DOHH2 (cell line): Measurements from ENCODE around the gene GALNT9.

Source experiments
- H3F3A ChIP-seq: fragments of 200-600 bp; sonication (generic), shearing (Covaris generic); 2 replicates; pipeline ENCODE4 v1.6.0; 2016; ENCODE audit warnings: antibody characterized with exemption, mild to moderate bottlenecking; ENCODE audit not compliant: control insufficient read depth, insufficient read depth
- H3K27ac ChIP-seq: fragments of 200-600 bp; sonication (generic); 2 replicates; pipeline ENCODE4 v1.5.1; 2014; ENCODE audit warnings: low read depth, mild to moderate bottlenecking, low read length, moderate library complexity
- H3K27me3 ChIP-seq: fragments of 200-600 bp; sonication (generic); 2 replicates; pipeline ENCODE4 v1.6.1; 2014; ENCODE audit warnings: mild to moderate bottlenecking, low read length, mixed read lengths; ENCODE audit not compliant: control insufficient read depth
- H3K36me3 ChIP-seq: fragments of 200-600 bp; sonication (generic); 2 replicates; pipeline ENCODE4 v1.6.1; 2014; ENCODE audit warnings: mild to moderate bottlenecking, low read length, moderate library complexity, mixed read lengths; ENCODE audit not compliant: control insufficient read depth
- H3K4me1 ChIP-seq: fragments of 200-600 bp; sonication (generic); 2 replicates; pipeline ENCODE4 v1.6.1; 2014; ENCODE audit warnings: mild to moderate bottlenecking, low read length, mixed read lengths; ENCODE audit not compliant: control insufficient read depth
- H3K4me2 ChIP-seq: fragments of 200-600 bp; sonication (generic); 2 replicates; pipeline ENCODE4 v1.6.0; 2014; ENCODE audit warnings: mild to moderate bottlenecking, low read length, moderate library complexity
- H3K4me3 ChIP-seq: fragments of 200-600 bp; sonication (generic); 2 replicates; pipeline ENCODE4 v1.5.1; 2014; ENCODE audit warnings: mild to moderate bottlenecking, low read length, mixed read lengths
- H3K79me2 ChIP-seq: fragments of 200-600 bp; sonication (generic); 2 replicates; pipeline ENCODE4 v1.6.1; 2014; ENCODE audit warnings: mild to moderate bottlenecking, low read length, mixed read lengths; ENCODE audit not compliant: control insufficient read depth
- H3K9me2 ChIP-seq: fragments of 200-600 bp; sonication (generic); replicated peaks from 2 replicates; pipeline ENCODE4 v1.6.1; 2014; ENCODE audit warnings: mild to moderate bottlenecking, low read length, mixed read lengths; ENCODE audit not compliant: control insufficient read depth
- H3K9me3 ChIP-seq: fragments of 200-600 bp; sonication (generic); 2 replicates; pipeline ENCODE4 v1.6.1; 2014; ENCODE audit warnings: antibody characterized with exemption, low read length, mixed read lengths; ENCODE audit not compliant: control insufficient read depth, insufficient read depth
- H4K20me1 ChIP-seq: fragments of 200-600 bp; sonication (generic); 2 replicates; pipeline ENCODE4 v1.6.0; 2014; ENCODE audit warnings: low read depth, mild to moderate bottlenecking, antibody characterized with exemption, low read length, moderate library complexity; ENCODE audit not compliant: control insufficient read depth, insufficient read depth
- EZH2phosphoT487 ChIP-seq: fragments of 200-600 bp; sonication (generic); IDR thresholded peaks from 2 replicates; pipeline ENCODE4 v1.6.1; 2017; ENCODE audit warnings: borderline replicate concordance, mild to moderate bottlenecking, antibody characterized with exemption, low read length, moderate library complexity, mixed read lengths
- TF ChIP-seq, protein P1 (sequence below): fragments of 200-600 bp; sonication (generic); IDR thresholded peaks from one replicate; pipeline ENCODE4 v1.5.1; 2014; ENCODE audit warnings: antibody characterized with exemption, mild to moderate bottlenecking, low read depth, low read length; ENCODE audit not compliant: poor library complexity, severe bottlenecking

GALNT9 gene

DNA sequence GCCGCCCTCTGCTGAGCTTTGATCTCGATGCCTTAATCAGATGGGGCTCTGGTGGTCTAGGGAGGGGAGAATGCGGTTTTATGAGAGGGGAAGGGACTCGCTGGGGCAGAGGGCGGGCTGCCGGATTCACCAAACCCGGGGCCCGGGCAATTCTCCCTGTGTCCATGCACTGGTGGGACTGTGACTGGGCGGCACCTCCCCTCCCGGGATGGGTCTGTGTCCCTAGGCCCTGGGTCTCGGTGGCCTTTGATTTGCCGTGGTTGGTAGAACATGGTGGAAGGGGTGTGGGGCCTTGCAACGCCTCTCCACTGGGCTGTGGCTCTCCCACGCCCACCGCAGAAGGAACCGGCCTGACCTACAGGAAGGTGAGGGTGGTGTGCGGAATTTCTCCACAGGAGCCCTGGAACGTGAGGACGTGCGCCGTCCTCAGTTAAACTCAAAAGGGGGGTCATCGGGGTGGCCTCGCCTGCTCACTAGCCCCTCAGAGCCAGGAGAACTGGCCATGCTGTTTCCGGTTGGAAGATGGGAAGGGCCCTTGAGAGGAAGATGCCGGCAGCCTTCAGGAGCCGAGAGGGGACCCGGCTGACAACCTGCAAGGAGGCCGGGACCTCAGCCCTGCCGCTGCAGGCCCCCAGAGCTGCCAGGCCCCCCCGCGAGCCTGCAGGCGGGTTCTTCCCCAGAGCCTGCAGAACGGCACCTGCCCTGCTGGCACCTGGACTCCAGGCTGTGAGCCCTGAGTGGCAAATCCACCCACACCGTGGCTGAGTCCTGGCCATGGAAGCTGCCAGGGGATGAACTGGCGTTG is 141.5 kb downstream of the GALNT9 start:
- no peaks in the 10 kb centered on the region for H3K79me2 ChIP-seq
- no peaks in the 10 kb centered on the region for H4K20me1 ChIP-seq
- H3K4me2 ChIP-seq: no peak overlapping the region

DNA sequence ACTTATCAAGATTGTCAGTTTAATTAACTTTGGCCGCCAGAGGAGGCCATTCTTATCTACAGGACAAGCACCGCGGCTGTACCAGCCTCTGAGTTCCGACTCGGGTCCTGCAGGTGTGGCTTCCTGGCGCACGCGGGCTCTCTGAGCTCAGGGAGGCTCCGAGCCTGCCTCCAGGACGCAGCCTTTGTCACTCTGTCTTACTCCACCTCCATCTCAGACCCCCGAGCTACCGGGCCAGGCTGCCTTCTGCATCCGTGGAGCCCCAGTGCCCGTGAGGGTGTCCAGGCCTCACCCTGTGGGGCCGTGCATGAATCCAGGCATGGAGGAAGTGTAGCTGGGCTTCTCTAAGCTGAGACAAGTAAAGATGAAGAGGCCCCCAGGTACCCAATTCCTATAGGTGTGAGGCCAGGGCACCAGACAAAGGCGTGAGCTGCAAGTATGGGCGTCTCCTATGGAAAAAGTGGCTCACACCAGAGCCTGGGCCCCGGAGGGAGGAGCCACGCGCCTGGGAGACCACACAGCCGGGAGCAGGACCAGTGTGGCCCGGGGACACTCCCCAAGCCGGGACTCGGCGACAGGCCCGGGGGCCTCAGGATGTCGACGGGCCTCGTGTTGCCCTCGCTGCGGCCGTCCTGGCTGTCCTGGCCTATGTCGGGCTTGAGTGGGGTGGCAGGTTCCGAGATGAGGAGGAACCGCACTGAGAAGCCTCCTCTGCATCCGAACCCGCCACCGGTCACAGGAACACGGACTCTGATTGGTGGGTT is 142.3 kb downstream of the GALNT9 start:
- Histone ChIP-seq H3K9me2 (no peaks in the 10 kb centered on the region), H3K4me3 (no peak overlapping the region), H3K4me1 (peaks cover 14% of the 10 kb centered on the region), H3K27ac (no peak overlapping the region), H4K20me1 (no peaks in the 10 kb centered on the region), H3K79me2 (no peaks in the 10 kb centered on the region), H3K4me2 (no peak overlapping the region), H3F3A (no peaks in the 10 kb centered on the region), H3K27me3 (peaks cover 21% of the 10 kb centered on the region), H3K9me3 (no peaks in the 10 kb centered on the region), H3K36me3 (no peaks in the 10 kb centered on the region)
- TF ChIP-seq, protein P1, sequence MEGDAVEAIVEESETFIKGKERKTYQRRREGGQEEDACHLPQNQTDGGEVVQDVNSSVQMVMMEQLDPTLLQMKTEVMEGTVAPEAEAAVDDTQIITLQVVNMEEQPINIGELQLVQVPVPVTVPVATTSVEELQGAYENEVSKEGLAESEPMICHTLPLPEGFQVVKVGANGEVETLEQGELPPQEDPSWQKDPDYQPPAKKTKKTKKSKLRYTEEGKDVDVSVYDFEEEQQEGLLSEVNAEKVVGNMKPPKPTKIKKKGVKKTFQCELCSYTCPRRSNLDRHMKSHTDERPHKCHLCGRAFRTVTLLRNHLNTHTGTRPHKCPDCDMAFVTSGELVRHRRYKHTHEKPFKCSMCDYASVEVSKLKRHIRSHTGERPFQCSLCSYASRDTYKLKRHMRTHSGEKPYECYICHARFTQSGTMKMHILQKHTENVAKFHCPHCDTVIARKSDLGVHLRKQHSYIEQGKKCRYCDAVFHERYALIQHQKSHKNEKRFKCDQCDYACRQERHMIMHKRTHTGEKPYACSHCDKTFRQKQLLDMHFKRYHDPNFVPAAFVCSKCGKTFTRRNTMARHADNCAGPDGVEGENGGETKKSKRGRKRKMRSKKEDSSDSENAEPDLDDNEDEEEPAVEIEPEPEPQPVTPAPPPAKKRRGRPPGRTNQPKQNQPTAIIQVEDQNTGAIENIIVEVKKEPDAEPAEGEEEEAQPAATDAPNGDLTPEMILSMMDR: no peak
- no peak for TF ChIP-seq EZH2phosphoT487

More for the DNA sequence above, 141.5 kb downstream of the GALNT9 start:
- H3K27ac ChIP-seq: no peak overlapping the region
- no peaks in the 10 kb centered on the region for H3K36me3 ChIP-seq
- no peaks in the 10 kb centered on the region for H3F3A ChIP-seq
- H3K4me1 ChIP-seq: peaks cover 14% of the 10 kb centered on the region
- H3K9me2 ChIP-seq: no peaks in the 10 kb centered on the region
- H3K9me3 ChIP-seq: no peaks in the 10 kb centered on the region
- H3K27me3 ChIP-seq: peaks cover 21% of the 10 kb centered on the region
- TF ChIP-seq EZH2phosphoT487: no peak
- TF ChIP-seq, protein P1: no peak
- H3K4me3 ChIP-seq: no peak overlapping the region

- Histone ChIP-seq H3K27me3 (peaks cover 21% of the 10 kb centered on the region), H3K79me2 (no peaks in the 10 kb centered on the region), H4K20me1 (no peaks in the 10 kb centered on the region), H3K4me1 (peaks cover 14% of the 10 kb centered on the region), H3K27ac (no peak overlapping the region), H3K4me3 (no peak overlapping the region), H3F3A (no peaks in the 10 kb centered on the region), H3K9me2 (no peaks in the 10 kb centered on the region), H3K9me3 (no peaks in the 10 kb centered on the region), H3K4me2 (no peak overlapping the region), H3K36me3 (no peaks in the 10 kb centered on the region)
- no peak for TF ChIP-seq EZH2phosphoT487
- TF ChIP-seq, protein P1: no peak
Measured at GRCh38 chr12:132186208-132186856, 143.1 kb downstream of the GALNT9 start.
